Suprapubic skin (tissue), 4 donors: Measurements from ENCODE around the gene PPP2R5C. TPM values are rescaled to one million over a fixed set of nuclear protein-coding genes. Genes with fewer than 3 reads are reported as not detected.

Source experiments
- DNase-seq, 2 donors: peaks; one replicate each; pipeline ENCODE4 v3.0.0-alpha.2; 2019; ENCODE audit warnings: low spot score in 2 of 2
- H3K27ac ChIP-seq: fragments of 200-600 bp; sonication (generic); one replicate; pipeline ENCODE4 v1.5.1; 2019
- H3K27me3 ChIP-seq: fragments of 200-600 bp; sonication (generic); one replicate; pipeline ENCODE4 v1.5.1; 2019
- H3K36me3 ChIP-seq: fragments of 200-600 bp; sonication (generic); one replicate; pipeline ENCODE4 v1.5.1; 2019
- H3K4me1 ChIP-seq: fragments of 200-600 bp; sonication (generic); one replicate; pipeline ENCODE4 v1.5.1; 2019
- H3K4me3 ChIP-seq: fragments of 200-600 bp; sonication (generic); one replicate; pipeline ENCODE4 v1.5.1; 2019; ENCODE audit warnings: mild to moderate bottlenecking
- H3K9me3 ChIP-seq: fragments of 200-600 bp; sonication (generic); one replicate; pipeline ENCODE4 v1.5.1; 2019
- CTCF ChIP-seq, 2 donors: fragments of 200-600 bp in 1 of 2; fragments of 450-650 bp in 1 of 2; sonication (generic) in 1 of 2; IDR thresholded peaks; one replicate each; pipeline ENCODE4 v1.5.1; 2016 to 2019; ENCODE audit warnings: antibody characterized with exemption in 2 of 2, mild to moderate bottlenecking in 1 of 2, moderate library complexity in 1 of 2
- EP300 ChIP-seq: sonication (generic); formaldehyde crosslinking; IDR thresholded peaks from one replicate; pipeline ENCODE4 v1.6.1; 2017; ENCODE audit warnings: antibody characterized with exemption
- POLR2A ChIP-seq, 2 donors: fragments of 450-650 bp; IDR thresholded peaks; one replicate each; pipeline ENCODE4 v1.6.1; 2017; ENCODE audit warnings: antibody characterized with exemption in 2 of 2, mild to moderate bottlenecking in 2 of 2, moderate library complexity in 2 of 2
- POLR2AphosphoS5 ChIP-seq, 3 donors: sonication (generic); formaldehyde crosslinking; IDR thresholded peaks; one replicate each; pipeline ENCODE4 v1.6.1; 2017; ENCODE audit warnings: antibody characterized with exemption in 3 of 3
- WGBS: methylation state at CpG from one replicate; pipeline ENCODE4 v1.1.5; 2018; 5-methylcytosine and 5-hydroxymethylcytosine counted together
- total RNA-seq, 4 donors: library from RNA; depleted of rRNA; stranded (reverse); fragments of >200 nt; gene quantifications; one replicate each; pipeline ENCODE4 v1.1.0, GENCODE V29; 2016

PPP2R5C gene
- total RNA-seq, 4 donors from 2014 or later = 104 to 149 (median 119) TPM

DNA sequence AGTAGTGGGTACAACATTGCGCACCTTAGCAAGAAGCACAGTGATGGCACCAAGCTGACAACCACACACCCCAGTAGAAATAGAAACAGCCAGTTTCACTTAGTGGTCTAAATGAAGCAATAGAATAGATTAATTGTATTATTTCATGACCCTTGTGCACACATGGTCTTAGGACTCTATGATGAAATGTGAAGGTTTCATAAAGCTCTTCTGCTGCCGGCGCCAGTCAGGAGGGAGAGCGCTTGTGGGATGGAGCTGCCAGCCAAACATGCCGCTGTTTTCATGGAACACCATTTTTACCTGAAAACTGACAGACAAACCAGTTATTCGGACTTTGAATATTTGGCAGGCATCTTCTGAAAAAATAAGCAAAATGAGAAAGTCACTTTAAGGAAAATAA, 100.0 kb downstream of the PPP2R5C start:
- Histone ChIP-seq H3K9me3 (no peaks in the 10 kb centered on the region), H3K36me3 (peaks cover 25% of the 10 kb centered on the region), H3K27me3 (no peaks in the 10 kb centered on the region), H3K4me1 (peaks cover 4% of the 10 kb centered on the region), H3K27ac (no peak overlapping the region), H3K4me3 (no peak overlapping the region)
- DNase-seq = no peak
- no peak for TF ChIP-seq POLR2AphosphoS5 (IDR thresholded peaks at IDR 0.05)
- TF ChIP-seq POLR2A (IDR thresholded peaks at IDR 0.05) = no peak
- TF ChIP-seq CTCF (IDR thresholded peaks at IDR 0.05) = no peak
- TF ChIP-seq EP300 = no peak
- 94% methylated on average over 6 of the region's 6 CpGs for WGBS

DNA sequence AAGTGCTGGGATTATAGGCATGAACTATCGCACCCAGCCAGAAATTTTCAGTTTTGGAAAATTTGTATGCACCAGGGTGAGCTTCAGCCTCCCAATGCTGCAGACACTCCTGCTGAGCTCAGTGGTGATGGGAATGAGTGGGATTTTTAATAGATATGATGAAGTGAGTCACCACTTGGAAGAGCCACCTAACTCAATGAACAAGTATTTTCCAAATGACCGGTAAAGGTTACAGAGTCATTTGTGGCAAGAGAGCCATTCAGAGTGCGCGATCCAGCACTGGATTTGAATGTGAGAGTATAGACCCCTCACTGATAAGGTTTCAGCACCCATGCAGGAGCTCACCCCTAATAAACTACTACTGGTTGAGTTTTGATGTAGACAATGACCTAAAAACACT, 100.7 kb downstream of the PPP2R5C start:
- H3K27ac ChIP-seq = no peak overlapping the region
- no peaks in the 10 kb centered on the region for H3K9me3 ChIP-seq
- TF ChIP-seq POLR2A (IDR thresholded peaks at IDR 0.05) (no peak), CTCF (IDR thresholded peaks at IDR 0.05) (no peak), POLR2AphosphoS5 (IDR thresholded peaks at IDR 0.05) (no peak), EP300 (no peak)
- H3K27me3 ChIP-seq = no peaks in the 10 kb centered on the region
- DNase-seq = no peak
- H3K4me1 ChIP-seq = peaks cover 4% of the 10 kb centered on the region
- H3K36me3 ChIP-seq = peaks cover 22% of the 10 kb centered on the region
- WGBS = 92% methylated on average over 4 of the region's 4 CpGs
- H3K4me3 ChIP-seq = no peak overlapping the region

- H3K27me3 ChIP-seq = no peaks in the 10 kb centered on the region
- H3K9me3 ChIP-seq = no peaks in the 10 kb centered on the region
- peaks cover 17% of the 10 kb centered on the region for H3K36me3 ChIP-seq
- no peak for DNase-seq
- TF ChIP-seq EP300 (no peak), CTCF (IDR thresholded peaks at IDR 0.05) (no peak), POLR2A (IDR thresholded peaks at IDR 0.05) (no peak), POLR2AphosphoS5 (IDR thresholded peaks at IDR 0.05) (no peak)
- H3K27ac ChIP-seq = no peak overlapping the region
- no peak overlapping the region for H3K4me3 ChIP-seq
- 98% methylated on average over 4 of the region's 4 CpGs for WGBS
- peaks cover 7% of the 10 kb centered on the region for H3K4me1 ChIP-seq
Observed at GRCh38 chr14:101862711-101863110, 101.2 kb downstream of the PPP2R5C start.

GRCh38 chr14:101865288-101865687, 103.8 kb downstream of the PPP2R5C start:
- Histone ChIP-seq H3K36me3 (no peaks in the 10 kb centered on the region), H3K4me3 (no peak overlapping the region), H3K4me1 (peaks cover 5% of the 10 kb centered on the region), H3K9me3 (no peaks in the 10 kb centered on the region), H3K27ac (no peak overlapping the region), H3K27me3 (no peaks in the 10 kb centered on the region)
- WGBS = 93% methylated on average over 8 of the region's 9 CpGs
- DNase-seq = no peak
- TF ChIP-seq CTCF (IDR thresholded peaks at IDR 0.05) = no peak
- no peak for TF ChIP-seq POLR2A (IDR thresholded peaks at IDR 0.05)
- no peak for TF ChIP-seq EP300
- TF ChIP-seq POLR2AphosphoS5 (IDR thresholded peaks at IDR 0.05) = no peak

DNA sequence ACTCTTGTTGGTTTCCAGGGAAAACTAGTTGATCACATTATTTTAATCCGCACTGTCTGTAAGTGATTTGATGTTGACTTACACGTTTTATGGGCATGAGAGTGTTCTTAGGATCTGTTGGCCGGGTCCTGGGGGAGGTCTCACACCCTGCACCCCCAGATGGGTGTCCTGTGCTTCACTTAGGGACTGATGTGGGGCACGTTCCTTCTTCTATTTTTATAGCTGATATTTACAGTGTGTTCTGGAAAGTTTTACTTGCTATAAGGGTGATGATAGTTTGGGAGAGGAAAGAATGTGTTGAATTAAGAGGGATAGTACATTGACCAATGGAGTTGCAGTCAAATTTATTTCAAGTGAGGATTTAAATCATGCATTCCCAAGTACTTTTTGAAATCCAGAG, 106.3 kb downstream of the PPP2R5C start:
- WGBS = 86% methylated on average over 4 of the region's 4 CpGs
- Histone ChIP-seq H3K27me3 (no peaks in the 10 kb centered on the region), H3K4me1 (peaks cover 5% of the 10 kb centered on the region), H3K36me3 (no peaks in the 10 kb centered on the region), H3K9me3 (no peaks in the 10 kb centered on the region), H3K4me3 (no peak overlapping the region), H3K27ac (no peak overlapping the region)
- no peak for DNase-seq
- TF ChIP-seq POLR2A (IDR thresholded peaks at IDR 0.05) (no peak), POLR2AphosphoS5 (IDR thresholded peaks at IDR 0.05) (no peak), CTCF (IDR thresholded peaks at IDR 0.05) (no peak), EP300 (no peak)
